Aorta (tissue), 5 donors: ENCODE results near the gene ETS1. TPM values are rescaled to one million over a fixed set of nuclear protein-coding genes. Genes with fewer than 3 reads are reported as not detected.

Source experiments
- ATAC-seq: fragments of 200-7000 bp; cut with Tn5 transposase; one replicate; pipeline ENCODE4 v1.9.1; 2022; ENCODE audit warnings: moderate library complexity; ENCODE audit not compliant: low FRiP score
- DNase-seq, 2 donors: peaks; one replicate each; pipeline ENCODE4 v3.0.0-alpha.2; 2020
- H3K27ac ChIP-seq, 2 donors: one replicate each; pipeline ENCODE4 v1.5.1; 2013; ENCODE audit warnings: low read length in 2 of 2, mild to moderate bottlenecking in 2 of 2, moderate library complexity in 2 of 2, control low read depth in 1 of 2, inconsistent platforms in 1 of 2, low read depth in 1 of 2
- H3K27me3 ChIP-seq, 2 donors: one replicate each; pipeline ENCODE4 v1.6.1; 2013; ENCODE audit warnings: control low read depth in 1 of 2, low read length in 1 of 2, mild to moderate bottlenecking in 1 of 2, moderate library complexity in 1 of 2; ENCODE audit not compliant: insufficient read depth in 2 of 2, control insufficient read depth in 1 of 2
- H3K36me3 ChIP-seq, 2 donors: one replicate each; pipeline ENCODE4 v1.6.1; 2013; ENCODE audit warnings: control low read depth in 1 of 2, low read length in 1 of 2, mild to moderate bottlenecking in 1 of 2; ENCODE audit not compliant: insufficient read depth in 2 of 2, control insufficient read depth in 1 of 2
- H3K4me1 ChIP-seq, 2 donors: one replicate each; pipeline ENCODE4 v1.6.1; 2013; ENCODE audit warnings: low read length in 2 of 2, control low read depth in 1 of 2, mild to moderate bottlenecking in 1 of 2, moderate library complexity in 1 of 2; ENCODE audit not compliant: insufficient read depth in 2 of 2, control insufficient read depth in 1 of 2
- H3K4me3 ChIP-seq, 2 donors: one replicate each; pipeline ENCODE4 v1.5.1; 2013; ENCODE audit warnings: low read length in 2 of 2, control low read depth in 1 of 2, mild to moderate bottlenecking in 1 of 2
- H3K9me3 ChIP-seq: one replicate; pipeline ENCODE4 v1.6.1; 2013; ENCODE audit warnings: mild to moderate bottlenecking, low read length; ENCODE audit not compliant: control insufficient read depth
- WGBS, 2 donors: extraction: QIAGEN DNeasy Blood & Tissue Kit; methylation state at CpG; one replicate each; pipeline ENCODE4 v1.1.7; 2013; 5-methylcytosine and 5-hydroxymethylcytosine counted together
- intact Hi-C, 2 donors: fragments of 100-400 bp; cut with DNase I; formaldehyde crosslinking; loops; one replicate each; pipeline versions ENCODE4 v1.14.2 to v1.15.0; 2022
- polyA plus RNA-seq, 2 donors: library from polyadenylated mRNA; stranded (reverse); fragments of 200-250 nt; gene quantifications; one replicate each; pipeline ENCODE4 v1.2.3, GENCODE V29; 2013
- total RNA-seq, 2 donors: library from RNA; stranded (reverse); fragmentation: NEBNext Ultra II Directional; extraction: Animal tissue kit (Norgen Biotek cat#: 25700); gene quantifications; one replicate each; pipeline ENCODE4 v1.2.1, GENCODE V29; 2021
- donor health status: healthy with polysubstance abuse.
- donor health status: Bipolar disorder and iron deficiency.
- donor health status: DM: no; HTN: no; CAD: no.
- donor health status: DM: no; HTN: no; CAD: no.
- donor health status: DM: yes; HTN: yes; CAD: no.

The ETS1 gene
- total and polyA plus RNA-seq, 4 donors = 17.8 to 125 (median 69.8) TPM

GRCh38 chr11:128420951-128421350, 166.4 kb downstream of the ETS1 start:
- Histone ChIP-seq H3K36me3 (no peaks in the 10 kb centered on the region), H3K9me3 (no peaks in the 10 kb centered on the region), H3K4me1 (peaks cover 0 to 3% of the 10 kb centered on the region in 2 donors), H3K27ac (no peak overlapping the region), H3K27me3 (no peaks in the 10 kb centered on the region), H3K4me3 (no peak overlapping the region)
- 72 to 82% methylated on average over 4 of the region's 4 CpGs for WGBS, 2 donors
- intact Hi-C loops = no loop called here
- ATAC-seq = no peak
- no peak for DNase-seq

GRCh38 chr11:128420265-128420664, 167.1 kb downstream of the ETS1 start:
- WGBS, 2 donors = 92 to 95% methylated on average over 4 of the region's 4 CpGs
- Histone ChIP-seq H3K36me3 (no peaks in the 10 kb centered on the region), H3K9me3 (no peaks in the 10 kb centered on the region), H3K27me3 (no peaks in the 10 kb centered on the region), H3K4me1 (peaks cover 0 to 3% of the 10 kb centered on the region in 2 donors), H3K27ac (no peak overlapping the region), H3K4me3 (no peak overlapping the region)
- DNase-seq = no peak
- no peak for ATAC-seq
- intact Hi-C loops = no loop called here

- no peak for DNase-seq
- Histone ChIP-seq H3K9me3 (no peaks in the 10 kb centered on the region), H3K27ac (no peak overlapping the region), H3K36me3 (no peaks in the 10 kb centered on the region), H3K4me3 (no peak overlapping the region), H3K4me1 (peaks cover 0 to 3% of the 10 kb centered on the region in 2 donors), H3K27me3 (no peaks in the 10 kb centered on the region)
- no peak for ATAC-seq
- WGBS, 2 donors = 96 to 97% methylated on average over 7 of the region's 7 CpGs
- intact Hi-C loops = no loop called here
These were observed 168.2 kb downstream of the ETS1 start for GRCh38 chr11:128419012-128419767.

- 63 to 68% methylated on average over 5 of the region's 5 CpGs for WGBS, 2 donors
- DNase-seq = no peak
- Histone ChIP-seq H3K4me3 (no peak overlapping the region), H3K9me3 (no peaks in the 10 kb centered on the region), H3K36me3 (no peaks in the 10 kb centered on the region), H3K27me3 (no peaks in the 10 kb centered on the region), H3K4me1 (no peaks in the 10 kb centered on the region), H3K27ac (no peak overlapping the region)
- no peak for ATAC-seq
- intact Hi-C loops = no loop called here
These were observed 169.6 kb downstream of the ETS1 start for GRCh38 chr11:128417607-128418324.

GRCh38 chr11:128416976-128417375, 170.4 kb downstream of the ETS1 start:
- H3K4me3 ChIP-seq = no peak overlapping the region
- no peaks in the 10 kb centered on the region for H3K36me3 ChIP-seq
- H3K27me3 ChIP-seq = no peaks in the 10 kb centered on the region
- intact Hi-C loops = no loop called here
- DNase-seq (no peak), ATAC-seq (no peak)
- no peaks in the 10 kb centered on the region for H3K4me1 ChIP-seq
- H3K27ac ChIP-seq = no peak overlapping the region
- no peaks in the 10 kb centered on the region for H3K9me3 ChIP-seq
- WGBS, 2 donors = 96 to 99% methylated on average over 1 of the region's 1 CpG

- Histone ChIP-seq H3K4me3 (no peak overlapping the region), H3K9me3 (no peaks in the 10 kb centered on the region), H3K36me3 (no peaks in the 10 kb centered on the region), H3K27me3 (no peaks in the 10 kb centered on the region), H3K27ac (no peak overlapping the region), H3K4me1 (peaks cover 0 to 2% of the 10 kb centered on the region in 2 donors)
- intact Hi-C loops = no loop called here
- ATAC-seq (no peak), DNase-seq (no peak)
- 79 to 80% methylated on average over 3 of the region's 3 CpGs for WGBS, 2 donors
These were observed 171.8 kb downstream of the ETS1 start for GRCh38 chr11:128415539-128415938.

GRCh38 chr11:128412847-128413791, 174.2 kb downstream of the ETS1 start:
- ATAC-seq (no peak), DNase-seq (no peak)
- H3K4me1 ChIP-seq = peaks cover 0 to 2% of the 10 kb centered on the region in 2 donors
- H3K36me3 ChIP-seq = no peaks in the 10 kb centered on the region
- no peaks in the 10 kb centered on the region for H3K9me3 ChIP-seq
- WGBS, 2 donors = 93 to 97% methylated on average over 4 of the region's 4 CpGs
- no peak overlapping the region for H3K27ac ChIP-seq
- no peak overlapping the region for H3K4me3 ChIP-seq
- intact Hi-C loops = no loop called here
- H3K27me3 ChIP-seq = no peaks in the 10 kb centered on the region

- DNase-seq (no peak), ATAC-seq (no peak)
- Histone ChIP-seq H3K36me3 (no peaks in the 10 kb centered on the region), H3K9me3 (no peaks in the 10 kb centered on the region), H3K4me3 (no peak overlapping the region), H3K4me1 (peaks cover under 1 to 2% of the 10 kb centered on the region in 2 donors), H3K27ac (no peak overlapping the region), H3K27me3 (no peaks in the 10 kb centered on the region)
- 92 to 97% methylated on average over 5 of the region's 5 CpGs for WGBS, 2 donors
- intact Hi-C loops = no loop called here
These were observed 175.5 kb downstream of the ETS1 start for GRCh38 chr11:128411812-128412211.
